HL-60 (cell line): Measurements from ENCODE around the gene CUL2.

Experiments
- DNase-seq, 2 experiments: peaks; one replicate each; pipeline ENCODE4 v3.0.0-alpha.2; 2010 to 2020; ENCODE audit warnings: low read depth in 1 of 2, low spot score in 1 of 2
- H3K27ac ChIP-seq: fragments of 250-450 bp; sonication (Bioruptor Pico); replicated peaks from 2 replicates; pipeline ENCODE4 v1.5.1; 2020; ENCODE audit warnings: mild to moderate bottlenecking, moderate library complexity
- H3K27me3 ChIP-seq: fragments of 250-450 bp; sonication (Bioruptor Pico); 2 replicates; pipeline ENCODE4 v1.5.1; 2021; ENCODE audit warnings: mild to moderate bottlenecking, moderate library complexity; ENCODE audit not compliant: insufficient read depth, poor library complexity, severe bottlenecking
- H3K4me3 ChIP-seq: replicated peaks from 2 replicates; pipeline ENCODE4 v1.5.1; 2011; ENCODE audit warnings: mild to moderate bottlenecking, control low read depth, low read length; ENCODE audit not compliant: insufficient read depth
- GABPA ChIP-seq: IDR thresholded peaks from 2 replicates; pipeline ENCODE4 v1.6.1; 2012; ENCODE audit warnings: low read depth
- POLR2AphosphoS5 ChIP-seq: IDR thresholded peaks from 2 replicates; pipeline ENCODE4 v1.6.1; 2012; ENCODE audit warnings: low read depth
- SPI1 ChIP-seq: IDR thresholded peaks from 2 replicates; pipeline ENCODE4 v1.6.1; 2012; ENCODE audit warnings: low read depth, mild to moderate bottlenecking, borderline replicate concordance
- TF ChIP-seq, protein P1 (sequence below): IDR thresholded peaks from one replicate; pipeline ENCODE4 v1.5.1; 2011; ENCODE audit warnings: low read length, control low read depth, inconsistent platforms; ENCODE audit not compliant: insufficient read depth
- TF ChIP-seq, protein P2 (sequence below): IDR thresholded peaks from 2 replicates; pipeline ENCODE4 v1.6.1; 2012; ENCODE audit warnings: low read depth; ENCODE audit not compliant: insufficient replicate concordance

CUL2 gene

DNA sequence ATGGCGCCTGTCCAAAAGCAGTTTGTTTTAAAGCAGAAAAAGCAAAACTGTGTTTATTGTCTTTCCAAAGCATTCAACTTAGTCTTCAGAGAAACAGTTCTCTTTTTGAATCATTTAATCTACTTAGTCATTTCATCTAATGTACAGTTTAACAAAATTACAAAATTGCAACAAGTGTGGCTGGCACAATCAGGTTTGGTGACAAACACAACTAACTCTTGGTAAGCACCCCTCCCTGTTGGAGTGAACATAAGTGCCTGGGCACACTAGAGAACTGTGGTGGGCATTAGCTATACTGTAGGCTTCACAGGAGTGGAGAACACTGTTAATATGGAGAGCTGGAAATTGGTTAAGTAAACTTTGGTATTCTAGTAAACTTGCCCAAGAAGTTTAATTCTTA is 43.4 kb upstream of the CUL2 start:
- no peak for DNase-seq
- H3K4me3 ChIP-seq: no peak overlapping the region

DNA sequence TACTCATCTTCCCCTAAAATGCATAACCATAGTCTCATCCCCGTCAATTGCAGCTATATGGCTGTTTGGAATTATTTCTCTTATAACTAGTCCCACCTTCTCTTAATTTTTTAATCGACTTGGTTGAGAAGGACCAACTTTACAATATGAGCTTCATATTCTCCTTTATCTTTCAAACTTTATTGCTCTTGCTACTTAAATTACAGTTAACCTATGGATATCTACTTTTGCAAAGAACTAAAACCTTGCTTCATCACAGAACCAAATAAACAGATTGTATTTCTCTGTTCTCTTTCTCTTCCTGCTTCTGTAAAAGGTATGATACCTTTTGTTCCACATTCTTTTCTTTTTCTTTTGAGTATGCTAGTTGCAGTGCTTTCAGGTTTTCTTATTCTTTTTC is 42.6 kb upstream of the CUL2 start:
- TF ChIP-seq, protein P1, sequence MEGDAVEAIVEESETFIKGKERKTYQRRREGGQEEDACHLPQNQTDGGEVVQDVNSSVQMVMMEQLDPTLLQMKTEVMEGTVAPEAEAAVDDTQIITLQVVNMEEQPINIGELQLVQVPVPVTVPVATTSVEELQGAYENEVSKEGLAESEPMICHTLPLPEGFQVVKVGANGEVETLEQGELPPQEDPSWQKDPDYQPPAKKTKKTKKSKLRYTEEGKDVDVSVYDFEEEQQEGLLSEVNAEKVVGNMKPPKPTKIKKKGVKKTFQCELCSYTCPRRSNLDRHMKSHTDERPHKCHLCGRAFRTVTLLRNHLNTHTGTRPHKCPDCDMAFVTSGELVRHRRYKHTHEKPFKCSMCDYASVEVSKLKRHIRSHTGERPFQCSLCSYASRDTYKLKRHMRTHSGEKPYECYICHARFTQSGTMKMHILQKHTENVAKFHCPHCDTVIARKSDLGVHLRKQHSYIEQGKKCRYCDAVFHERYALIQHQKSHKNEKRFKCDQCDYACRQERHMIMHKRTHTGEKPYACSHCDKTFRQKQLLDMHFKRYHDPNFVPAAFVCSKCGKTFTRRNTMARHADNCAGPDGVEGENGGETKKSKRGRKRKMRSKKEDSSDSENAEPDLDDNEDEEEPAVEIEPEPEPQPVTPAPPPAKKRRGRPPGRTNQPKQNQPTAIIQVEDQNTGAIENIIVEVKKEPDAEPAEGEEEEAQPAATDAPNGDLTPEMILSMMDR: no peak
- TF ChIP-seq SPI1 (no peak), POLR2AphosphoS5 (no peak), GABPA (no peak)
- TF ChIP-seq, protein P2, sequence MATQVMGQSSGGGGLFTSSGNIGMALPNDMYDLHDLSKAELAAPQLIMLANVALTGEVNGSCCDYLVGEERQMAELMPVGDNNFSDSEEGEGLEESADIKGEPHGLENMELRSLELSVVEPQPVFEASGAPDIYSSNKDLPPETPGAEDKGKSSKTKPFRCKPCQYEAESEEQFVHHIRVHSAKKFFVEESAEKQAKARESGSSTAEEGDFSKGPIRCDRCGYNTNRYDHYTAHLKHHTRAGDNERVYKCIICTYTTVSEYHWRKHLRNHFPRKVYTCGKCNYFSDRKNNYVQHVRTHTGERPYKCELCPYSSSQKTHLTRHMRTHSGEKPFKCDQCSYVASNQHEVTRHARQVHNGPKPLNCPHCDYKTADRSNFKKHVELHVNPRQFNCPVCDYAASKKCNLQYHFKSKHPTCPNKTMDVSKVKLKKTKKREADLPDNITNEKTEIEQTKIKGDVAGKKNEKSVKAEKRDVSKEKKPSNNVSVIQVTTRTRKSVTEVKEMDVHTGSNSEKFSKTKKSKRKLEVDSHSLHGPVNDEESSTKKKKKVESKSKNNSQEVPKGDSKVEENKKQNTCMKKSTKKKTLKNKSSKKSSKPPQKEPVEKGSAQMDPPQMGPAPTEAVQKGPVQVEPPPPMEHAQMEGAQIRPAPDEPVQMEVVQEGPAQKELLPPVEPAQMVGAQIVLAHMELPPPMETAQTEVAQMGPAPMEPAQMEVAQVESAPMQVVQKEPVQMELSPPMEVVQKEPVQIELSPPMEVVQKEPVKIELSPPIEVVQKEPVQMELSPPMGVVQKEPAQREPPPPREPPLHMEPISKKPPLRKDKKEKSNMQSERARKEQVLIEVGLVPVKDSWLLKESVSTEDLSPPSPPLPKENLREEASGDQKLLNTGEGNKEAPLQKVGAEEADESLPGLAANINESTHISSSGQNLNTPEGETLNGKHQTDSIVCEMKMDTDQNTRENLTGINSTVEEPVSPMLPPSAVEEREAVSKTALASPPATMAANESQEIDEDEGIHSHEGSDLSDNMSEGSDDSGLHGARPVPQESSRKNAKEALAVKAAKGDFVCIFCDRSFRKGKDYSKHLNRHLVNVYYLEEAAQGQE: no peak
- no peak for DNase-seq
- H3K4me3 ChIP-seq: no peak overlapping the region
- H3K27ac ChIP-seq: no peak overlapping the region; the same call in 1 of the 2 replicates
- H3K27me3 ChIP-seq: no peaks in the 10 kb centered on the region

More for the DNA sequence above, 43.4 kb upstream of the CUL2 start:
- TF ChIP-seq, protein P2: no peak
- no peak for TF ChIP-seq POLR2AphosphoS5
- TF ChIP-seq, protein P1: no peak
- no peak for TF ChIP-seq GABPA
- no peak for TF ChIP-seq SPI1
- Histone ChIP-seq H3K27me3 (no peaks in the 10 kb centered on the region), H3K27ac (no peak overlapping the region)

DNA sequence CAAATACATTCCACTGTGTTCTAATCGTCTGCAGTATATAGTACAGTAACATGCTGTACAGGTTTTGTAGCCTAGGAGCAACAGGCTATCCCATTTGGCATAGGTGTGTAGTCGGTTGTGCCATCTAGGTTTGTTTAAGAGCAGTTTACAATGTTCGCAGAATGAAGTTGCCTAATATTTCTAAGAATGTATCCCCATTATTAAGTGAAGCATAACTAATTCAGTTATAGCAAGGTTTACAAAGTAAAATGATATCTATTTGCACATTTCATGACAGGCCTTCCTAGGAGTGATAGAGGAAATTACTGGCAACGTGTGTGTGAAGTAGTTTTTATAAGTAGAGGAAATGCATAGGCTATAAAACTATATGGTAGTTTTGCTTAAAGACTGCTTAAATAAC is 40.5 kb upstream of the CUL2 start:
- DNase-seq: no peak
- TF ChIP-seq POLR2AphosphoS5 (no peak), GABPA (no peak), SPI1 (no peak)
- TF ChIP-seq, protein P1: no peak
- TF ChIP-seq, protein P2: no peak
- Histone ChIP-seq H3K27ac (no peak overlapping the region), H3K27me3 (no peaks in the 10 kb centered on the region), H3K4me3 (no peak overlapping the region)
